Hepatocyte (in vitro differentiated cells): ENCODE measurements around the gene PLXNA2. TPM values are rescaled to one million over a fixed set of nuclear protein-coding genes. Genes with fewer than 3 reads are reported as not detected.

ENCODE experiments used
- DNase-seq: peaks from one replicate; pipeline ENCODE4 v3.0.0-alpha.2; 2016; ENCODE audit warnings: low spot score
- H2AFZ ChIP-seq: fragments of 200-600 bp; sonication (generic); 2 replicates; pipeline ENCODE4 v1.6.0; 2016; ENCODE audit warnings: antibody characterized with exemption, mild to moderate bottlenecking
- H3K27ac ChIP-seq: fragments of 200-600 bp; sonication (generic); 2 replicates; pipeline ENCODE4 v1.5.1; 2016; ENCODE audit warnings: mild to moderate bottlenecking
- H3K27me3 ChIP-seq: fragments of 200-600 bp; sonication (generic); 2 replicates; pipeline ENCODE4 v1.6.1; 2016
- H3K36me3 ChIP-seq: fragments of 200-600 bp; sonication (generic); replicated peaks from 2 replicates; pipeline ENCODE4 v1.5.1; 2016; ENCODE audit warnings: low read depth; ENCODE audit not compliant: insufficient read depth
- H3K4me1 ChIP-seq: fragments of 200-600 bp; sonication (generic); 2 replicates; pipeline ENCODE4 v1.5.1; 2016; ENCODE audit warnings: mild to moderate bottlenecking, moderate library complexity; ENCODE audit not compliant: insufficient read depth
- H3K4me2 ChIP-seq: fragments of 200-600 bp; sonication (generic); 2 replicates; pipeline ENCODE4 v1.6.0; 2016
- H3K4me3 ChIP-seq: fragments of 200-600 bp; sonication (generic); 2 replicates; pipeline ENCODE4 v1.5.1; 2016; ENCODE audit warnings: mild to moderate bottlenecking
- H3K79me2 ChIP-seq: fragments of 200-600 bp; sonication (generic); 2 replicates; pipeline ENCODE4 v1.6.0; 2017; ENCODE audit warnings: mild to moderate bottlenecking
- H3K9me2 ChIP-seq: fragments of 200-600 bp; sonication (generic); replicated peaks from 2 replicates; pipeline ENCODE4 v1.6.0; 2017; ENCODE audit warnings: mild to moderate bottlenecking; ENCODE audit not compliant: insufficient read depth
- H3K9me3 ChIP-seq: fragments of 200-600 bp; sonication (generic); 2 replicates; pipeline ENCODE4 v1.5.1; 2016; ENCODE audit warnings: low read depth, mild to moderate bottlenecking
- H4K20me1 ChIP-seq: fragments of 200-600 bp; sonication (generic); 2 replicates; pipeline ENCODE4 v1.6.0; 2016; ENCODE audit warnings: mild to moderate bottlenecking; ENCODE audit not compliant: insufficient read depth, poor library complexity, severe bottlenecking
- EZH2 ChIP-seq: fragments of 200-600 bp; sonication (generic); IDR thresholded peaks from 2 replicates; pipeline ENCODE4 v1.6.1; 2016; ENCODE audit warnings: antibody characterized with exemption, mild to moderate bottlenecking, borderline replicate concordance
- EZH2phosphoT487 ChIP-seq: fragments of 200-600 bp; sonication (generic); IDR thresholded peaks from one replicate; pipeline ENCODE4 v1.6.1; 2018; ENCODE audit warnings: antibody characterized with exemption, mild to moderate bottlenecking, low read depth, moderate library complexity; ENCODE audit not compliant: unreplicated experiment, severe bottlenecking
- WGBS: methylation state at CpG from one replicate; pipeline ENCODE4 v1.1.6; 2016; ENCODE audit warnings: low lambda C conversion rate; ENCODE audit errors: missing lambda C conversion rate; 5-methylcytosine and 5-hydroxymethylcytosine counted together
- polyA plus RNA-seq: library from polyadenylated mRNA; unstranded; fragments of >200 nt; fragmentation: Nextera tagmentation; extraction: Ambion mirVana; gene quantifications from 2 replicates; pipeline ENCODE4 v1.2.1, GENCODE V29; 2016
- total RNA-seq: library from RNA; depleted of rRNA; stranded (reverse); fragments of >200 nt; gene quantifications from 2 replicates; pipeline ENCODE4 v1.2.3, GENCODE V29; 2014
- TF ChIP-seq, protein P1 (sequence below): fragments of 200-600 bp; sonication (generic); IDR thresholded peaks from 2 replicates; pipeline ENCODE4 v1.5.1; 2016; ENCODE audit warnings: antibody characterized with exemption, mild to moderate bottlenecking; ENCODE audit not compliant: poor library complexity

Gene PLXNA2
- total and polyA plus RNA-seq, 2 experiments from 2014 or later: 9.8 to 13.1 TPM

GRCh38 chr1:208242941-208243526 is 1.1 kb downstream of the PLXNA2 start:
- no peak for TF ChIP-seq EZH2phosphoT487
- TF ChIP-seq, protein P1, sequence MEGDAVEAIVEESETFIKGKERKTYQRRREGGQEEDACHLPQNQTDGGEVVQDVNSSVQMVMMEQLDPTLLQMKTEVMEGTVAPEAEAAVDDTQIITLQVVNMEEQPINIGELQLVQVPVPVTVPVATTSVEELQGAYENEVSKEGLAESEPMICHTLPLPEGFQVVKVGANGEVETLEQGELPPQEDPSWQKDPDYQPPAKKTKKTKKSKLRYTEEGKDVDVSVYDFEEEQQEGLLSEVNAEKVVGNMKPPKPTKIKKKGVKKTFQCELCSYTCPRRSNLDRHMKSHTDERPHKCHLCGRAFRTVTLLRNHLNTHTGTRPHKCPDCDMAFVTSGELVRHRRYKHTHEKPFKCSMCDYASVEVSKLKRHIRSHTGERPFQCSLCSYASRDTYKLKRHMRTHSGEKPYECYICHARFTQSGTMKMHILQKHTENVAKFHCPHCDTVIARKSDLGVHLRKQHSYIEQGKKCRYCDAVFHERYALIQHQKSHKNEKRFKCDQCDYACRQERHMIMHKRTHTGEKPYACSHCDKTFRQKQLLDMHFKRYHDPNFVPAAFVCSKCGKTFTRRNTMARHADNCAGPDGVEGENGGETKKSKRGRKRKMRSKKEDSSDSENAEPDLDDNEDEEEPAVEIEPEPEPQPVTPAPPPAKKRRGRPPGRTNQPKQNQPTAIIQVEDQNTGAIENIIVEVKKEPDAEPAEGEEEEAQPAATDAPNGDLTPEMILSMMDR: peak; percentile 35
- peak; percentile 77 for DNase-seq
- H3K4me3 ChIP-seq: peak overlapping the region; percentile 86

GRCh38 chr1:208242146-208242545 is 2.0 kb downstream of the PLXNA2 start:
- Histone ChIP-seq H4K20me1 (no peaks in the 10 kb centered on the region), H3K27me3 (no peaks in the 10 kb centered on the region), H3K27ac (no peak overlapping the region), H3K4me3 (peak overlapping the region; percentile 86), H2AFZ (no peak overlapping the region), H3K9me3 (no peaks in the 10 kb centered on the region), H3K36me3 (no peaks in the 10 kb centered on the region), H3K9me2 (no peaks in the 10 kb centered on the region), H3K4me1 (peaks cover 32% of the 10 kb centered on the region), H3K4me2 (peak overlapping the region; percentile 96), H3K79me2 (peaks cover 47% of the 10 kb centered on the region)
- WGBS: 80% methylated on average over 3 of the region's 3 CpGs
- TF ChIP-seq EZH2 (no peak), EZH2phosphoT487 (no peak)
- TF ChIP-seq, protein P1: no peak
- no peak for DNase-seq

More at GRCh38 chr1:208242941-208243526, 1.1 kb downstream of the PLXNA2 start:
- H3K79me2 ChIP-seq: peaks cover 38% of the 10 kb centered on the region
- H3K4me2 ChIP-seq: peak overlapping the region; percentile 96
- no peaks in the 10 kb centered on the region for H3K9me2 ChIP-seq
- peaks cover 29% of the 10 kb centered on the region for H3K4me1 ChIP-seq
- H4K20me1 ChIP-seq: no peaks in the 10 kb centered on the region
- H3K36me3 ChIP-seq: no peaks in the 10 kb centered on the region
- peak overlapping the region; percentile 68 for H3K27ac ChIP-seq
- WGBS: 2% methylated on average over 38 of the region's 54 CpGs
- H2AFZ ChIP-seq: peak overlapping the region; percentile 53
- H3K27me3 ChIP-seq: no peaks in the 10 kb centered on the region
- no peaks in the 10 kb centered on the region for H3K9me3 ChIP-seq

- no peak overlapping the region for H3K4me3 ChIP-seq
- WGBS: 68% methylated on average over 5 of the region's 5 CpGs
- no peaks in the 10 kb centered on the region for H4K20me1 ChIP-seq
- peaks cover 54% of the 10 kb centered on the region for H3K79me2 ChIP-seq
- TF ChIP-seq EZH2phosphoT487 (no peak), EZH2 (no peak)
- TF ChIP-seq, protein P1: no peak
- no peaks in the 10 kb centered on the region for H3K36me3 ChIP-seq
- no peaks in the 10 kb centered on the region for H3K27me3 ChIP-seq
- peak overlapping the region; percentile 96 for H3K4me2 ChIP-seq
- no peaks in the 10 kb centered on the region for H3K9me3 ChIP-seq
- H2AFZ ChIP-seq: no peak overlapping the region
- peaks cover 38% of the 10 kb centered on the region for H3K4me1 ChIP-seq
- DNase-seq: no peak
- no peak overlapping the region for H3K27ac ChIP-seq
- no peaks in the 10 kb centered on the region for H3K9me2 ChIP-seq
Measured at GRCh38 chr1:208241512-208241911, 2.7 kb downstream of the PLXNA2 start.
